ENCODE measurements around the gene ADGRG7.
"Not testable (repeated sequence)": the region's sequence is repeated elsewhere in the genome, so short reads cannot be mapped to it uniquely, and the experiment has no call there.

The ADGRG7 gene

GRCh38 chr3:100656945-100657344, 47.5 kb downstream of the ADGRG7 start:
- H3K27ac Mint-ChIP-seq: no peak overlapping the region
- ATAC-seq (no peak), DNase-seq (no peak)
- no peak overlapping the region for H3K4me3 Mint-ChIP-seq
- H3K9me3 Mint-ChIP-seq: no peaks in the 10 kb centered on the region
- H3K27me3 Mint-ChIP-seq: peaks cover 6% of the 10 kb centered on the region
- no peaks in the 10 kb centered on the region for H3K4me1 Mint-ChIP-seq

DNA sequence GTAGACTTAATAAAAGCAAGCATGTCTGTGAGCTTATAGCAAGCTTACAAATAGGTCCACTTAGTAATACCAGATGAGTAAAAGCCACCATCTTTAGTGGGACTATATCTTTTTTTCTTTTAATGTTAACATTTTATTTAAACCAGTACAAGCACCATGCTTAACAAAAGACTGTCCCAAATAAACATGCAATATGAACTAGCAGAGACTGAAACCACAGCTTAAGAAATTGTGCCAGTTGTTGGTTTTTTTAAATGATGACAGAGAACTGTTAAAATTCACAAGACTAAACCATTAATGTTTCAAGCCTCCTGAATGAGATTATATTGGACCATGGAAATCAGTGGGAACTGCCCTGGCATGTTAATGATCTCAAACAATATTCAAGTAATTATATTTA, 51.9 kb downstream of the ADGRG7 start:
- not testable (repeated sequence) for H3K4me3 Mint-ChIP-seq, ATAC-seq, DNase-seq, H3K9me3 Mint-ChIP-seq, H3K27me3 Mint-ChIP-seq, H3K27ac Mint-ChIP-seq
- peaks cover 24% of the 10 kb centered on the region for H3K4me1 Mint-ChIP-seq

DNA sequence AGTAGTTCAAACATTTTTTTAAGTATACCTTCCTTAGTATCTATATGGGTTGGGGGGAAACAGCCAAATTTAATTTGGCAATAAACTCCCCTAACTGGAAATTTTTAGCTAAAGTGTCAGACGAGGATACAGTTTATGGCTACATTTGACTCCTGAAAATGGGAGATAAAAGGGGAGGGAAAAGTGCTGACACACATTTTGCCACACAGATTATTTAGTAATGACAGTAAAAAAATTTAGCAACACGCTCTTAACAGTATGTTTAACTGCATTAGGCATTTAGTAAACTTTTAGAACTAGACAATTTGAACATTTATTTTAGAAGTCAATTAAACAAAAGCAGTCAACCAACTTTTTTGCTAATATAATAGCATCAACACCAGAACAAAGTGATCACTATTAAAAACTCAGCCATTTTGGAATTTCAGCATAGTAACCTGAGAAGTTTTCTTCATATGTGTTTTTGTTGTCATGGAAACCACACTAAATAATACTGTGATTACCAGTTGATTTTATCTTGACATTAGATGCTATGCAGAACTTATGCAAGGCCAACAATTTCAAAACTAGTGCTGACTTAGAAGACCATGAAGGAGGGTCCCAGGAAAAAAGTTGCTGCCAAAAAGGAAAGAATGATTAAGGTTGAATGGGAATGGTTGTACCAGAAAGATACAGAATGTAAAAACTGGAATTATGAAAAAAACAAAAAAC, 52.9 kb downstream of the ADGRG7 start:
- DNase-seq (no peak), ATAC-seq (no peak)
- peaks cover 25% of the 10 kb centered on the region for H3K4me1 Mint-ChIP-seq
- H3K4me3 Mint-ChIP-seq: no peak overlapping the region
- no peaks in the 10 kb centered on the region for H3K9me3 Mint-ChIP-seq
- H3K27ac Mint-ChIP-seq: no peak overlapping the region
- peaks cover 6% of the 10 kb centered on the region for H3K27me3 Mint-ChIP-seq

DNA sequence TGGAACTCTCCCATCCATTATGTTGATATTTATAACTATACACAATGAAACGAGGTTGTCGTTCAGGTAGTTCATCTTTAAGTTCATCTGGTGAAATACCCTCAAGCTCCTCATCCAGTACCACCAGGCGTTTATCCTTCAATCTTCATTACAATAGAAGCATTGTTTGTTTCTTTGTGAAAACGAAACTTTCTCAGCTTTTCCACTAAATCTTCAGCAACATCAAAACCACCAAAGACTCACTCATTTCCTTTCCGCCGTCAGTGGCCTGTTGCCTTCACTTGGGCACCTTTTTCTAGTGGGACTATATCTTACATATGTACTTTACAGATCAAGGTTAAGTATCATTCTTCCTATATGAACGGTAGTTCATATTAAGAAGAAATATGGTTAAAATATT, 55.8 kb downstream of the ADGRG7 start:
- H3K9me3 Mint-ChIP-seq: peaks cover 4 to 5% of the 10 kb centered on the region in 2 donors
- DNase-seq (peak; percentile 15 to 38), ATAC-seq (peak; percentile 92)
- peaks cover 6% of the 10 kb centered on the region for H3K27me3 Mint-ChIP-seq
- H3K27ac Mint-ChIP-seq: peak overlapping the region in 1 of 2 donors; percentile 50
- H3K4me3 Mint-ChIP-seq: peak overlapping the region; percentile 16 to 52
- H3K4me1 Mint-ChIP-seq: peaks cover 25% of the 10 kb centered on the region

- ATAC-seq, H3K27ac Mint-ChIP-seq, H3K27me3 Mint-ChIP-seq, H3K4me3 Mint-ChIP-seq, DNase-seq: not testable (repeated sequence)
- Mint-ChIP-seq H3K4me1 (peaks cover 25% of the 10 kb centered on the region), H3K9me3 (peaks cover 4 to 14% of the 10 kb centered on the region in 2 donors)
Measured at GRCh38 chr3:100666699-100667098, 57.3 kb downstream of the ADGRG7 start.

- Mint-ChIP-seq H3K4me1 (peaks cover 25% of the 10 kb centered on the region), H3K9me3 (peaks cover 4 to 17% of the 10 kb centered on the region in 2 donors)
- H3K4me3 Mint-ChIP-seq, ATAC-seq, H3K27ac Mint-ChIP-seq, DNase-seq, H3K27me3 Mint-ChIP-seq: not testable (repeated sequence)
Measured at GRCh38 chr3:100667316-100667715, 57.9 kb downstream of the ADGRG7 start.

- H3K4me3 Mint-ChIP-seq, H3K4me1 Mint-ChIP-seq, H3K27me3 Mint-ChIP-seq, DNase-seq, ATAC-seq, H3K27ac Mint-ChIP-seq: not testable (repeated sequence)
- H3K9me3 Mint-ChIP-seq: peaks cover 13 to 24% of the 10 kb centered on the region in 2 donors
Measured at GRCh38 chr3:100670995-100671394, 61.6 kb downstream of the ADGRG7 start.

DNA sequence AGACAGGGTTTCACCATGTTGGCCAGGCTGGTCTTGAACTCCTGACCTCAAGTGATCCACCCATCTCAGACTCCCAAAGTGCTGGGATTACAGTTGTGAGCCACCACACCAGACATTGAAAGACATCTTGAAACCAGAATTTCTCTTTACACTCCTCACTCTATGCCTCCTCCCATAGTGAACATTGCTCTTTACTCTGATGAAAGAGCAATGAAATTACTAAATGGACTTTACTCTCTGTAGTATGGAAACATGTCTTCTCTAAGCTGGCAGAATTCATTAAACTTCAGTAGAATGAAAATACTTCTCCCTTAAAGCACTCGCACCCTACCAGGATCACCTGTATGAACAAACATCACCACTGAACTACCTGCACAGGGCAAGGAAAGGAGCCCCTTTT, 72.1 kb downstream of the ADGRG7 start:
- DNase-seq (no peak), ATAC-seq (no peak)
- H3K9me3 Mint-ChIP-seq: no peaks in the 10 kb centered on the region
- no peak overlapping the region for H3K4me3 Mint-ChIP-seq
- no peaks in the 10 kb centered on the region for H3K4me1 Mint-ChIP-seq
- no peak overlapping the region for H3K27ac Mint-ChIP-seq
- H3K27me3 Mint-ChIP-seq: peaks cover 13% of the 10 kb centered on the region

- Mint-ChIP-seq H3K9me3 (no peaks in the 10 kb centered on the region), H3K4me3 (peak overlapping the region in 1 of 2 donors; percentile 26), H3K27me3 (peaks cover 7% of the 10 kb centered on the region), H3K4me1 (no peaks in the 10 kb centered on the region), H3K27ac (no peak overlapping the region)
- no peak for DNase-seq
- peak; percentile 60 for ATAC-seq
Measured at GRCh38 chr3:100682056-100682853, 72.9 kb downstream of the ADGRG7 start.

GRCh38 chr3:100682854-100683760, 73.7 kb downstream of the ADGRG7 start:
- no peak overlapping the region for H3K27ac Mint-ChIP-seq
- H3K4me3 Mint-ChIP-seq: peak overlapping the region in 1 of 2 donors; percentile 26
- no peaks in the 10 kb centered on the region for H3K4me1 Mint-ChIP-seq
- no peaks in the 10 kb centered on the region for H3K9me3 Mint-ChIP-seq
- ATAC-seq: peak; percentile 50
- no peak for DNase-seq
- peaks cover 8% of the 10 kb centered on the region for H3K27me3 Mint-ChIP-seq

DNA sequence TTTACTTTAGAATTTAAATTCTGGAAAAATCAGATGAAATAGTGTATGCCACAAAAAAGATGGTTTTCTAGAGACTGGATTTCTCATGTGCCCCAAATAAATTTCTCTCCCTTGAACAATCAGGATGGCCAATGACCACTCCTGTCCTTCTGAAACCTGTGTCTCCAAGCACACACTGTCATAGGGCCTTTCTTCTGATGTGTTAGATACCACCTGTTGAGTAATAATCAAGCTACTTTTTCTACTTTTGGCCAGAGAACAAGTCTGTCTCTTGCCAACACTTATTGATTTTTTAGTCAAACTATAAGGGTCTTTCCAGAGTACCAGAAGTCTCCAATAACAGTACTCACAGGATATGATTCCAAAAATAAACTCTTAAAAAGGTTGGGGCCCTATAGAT, 83.8 kb downstream of the ADGRG7 start:
- no peaks in the 10 kb centered on the region for H3K4me1 Mint-ChIP-seq
- H3K27ac Mint-ChIP-seq: no peak overlapping the region
- ATAC-seq: no peak
- peaks cover 47% of the 10 kb centered on the region for H3K27me3 Mint-ChIP-seq
- DNase-seq: no peak
- H3K4me3 Mint-ChIP-seq: no peak overlapping the region
- no peaks in the 10 kb centered on the region for H3K9me3 Mint-ChIP-seq

- DNase-seq: no peak
- Mint-ChIP-seq H3K4me3 (no peak overlapping the region), H3K27me3 (peaks cover 47% of the 10 kb centered on the region), H3K4me1 (no peaks in the 10 kb centered on the region), H3K9me3 (no peaks in the 10 kb centered on the region), H3K27ac (no peak overlapping the region)
- no peak for ATAC-seq
Measured at GRCh38 chr3:100695696-100696095, 86.3 kb downstream of the ADGRG7 start.

GRCh38 chr3:100696161-100696560, 86.8 kb downstream of the ADGRG7 start:
- H3K27me3 Mint-ChIP-seq: peaks cover 47% of the 10 kb centered on the region

DNA sequence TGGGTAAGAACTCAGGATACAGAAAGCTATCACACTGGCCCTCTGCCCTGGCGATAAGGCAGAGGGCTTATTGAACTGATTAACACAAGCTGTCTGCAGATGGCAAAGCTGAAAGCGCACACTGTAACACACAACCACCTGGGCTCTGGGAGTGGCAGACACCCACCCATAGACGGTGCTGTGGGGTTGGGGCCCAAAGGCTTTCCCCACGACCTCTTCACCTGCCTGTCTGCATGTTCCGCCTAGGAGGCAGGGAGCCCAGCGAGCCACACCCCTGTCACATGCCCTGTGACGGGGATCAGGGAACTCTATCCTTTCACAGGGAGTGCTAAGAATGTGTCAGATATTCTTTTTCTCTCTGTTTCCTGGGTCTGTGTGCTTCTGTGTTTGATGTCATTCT, 87.8 kb downstream of the ADGRG7 start:
- H3K9me3 Mint-ChIP-seq: no peaks in the 10 kb centered on the region
- H3K4me1 Mint-ChIP-seq: peaks cover under 1% of the 10 kb centered on the region
- peaks cover 43% of the 10 kb centered on the region for H3K27me3 Mint-ChIP-seq
- H3K27ac Mint-ChIP-seq: no peak overlapping the region
- DNase-seq (no peak), ATAC-seq (no peak)
- no peak overlapping the region for H3K4me3 Mint-ChIP-seq

More at GRCh38 chr3:100696161-100696560, 86.8 kb downstream of the ADGRG7 start:
- DNase-seq (no peak), ATAC-seq (no peak)
- H3K4me1 Mint-ChIP-seq: no peaks in the 10 kb centered on the region
- no peak overlapping the region for H3K27ac Mint-ChIP-seq
- H3K4me3 Mint-ChIP-seq: no peak overlapping the region
- no peaks in the 10 kb centered on the region for H3K9me3 Mint-ChIP-seq

DNA sequence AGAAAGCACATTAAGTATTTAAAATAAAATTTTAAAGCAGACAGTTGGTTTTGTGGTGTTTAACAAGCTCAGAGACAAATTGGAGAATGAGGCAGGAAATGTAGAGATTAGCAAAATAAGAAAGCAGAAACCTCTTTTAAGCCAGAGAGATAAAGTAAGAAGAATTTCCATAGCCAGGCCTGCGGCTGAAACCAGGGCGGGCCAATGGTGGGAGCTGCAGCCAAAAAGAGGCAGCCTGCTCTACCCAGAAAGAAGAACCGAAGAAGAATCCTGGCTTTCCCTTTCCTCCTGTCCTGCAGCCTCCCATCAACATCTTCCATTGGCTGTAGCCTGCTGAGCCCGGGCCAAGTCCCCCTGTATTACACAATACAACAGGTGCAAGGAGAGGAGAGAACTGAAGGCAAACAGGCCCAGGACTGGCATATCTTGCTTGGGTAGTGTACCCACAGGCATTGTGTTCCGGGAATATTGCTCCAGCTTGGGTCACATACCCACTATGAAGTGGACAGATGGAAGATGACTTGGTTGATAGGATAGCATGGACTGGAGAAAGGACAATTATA, 88.4 kb downstream of the ADGRG7 start:
- no peak overlapping the region for H3K4me3 Mint-ChIP-seq
- DNase-seq (no peak), ATAC-seq (no peak)
- peaks cover 43% of the 10 kb centered on the region for H3K27me3 Mint-ChIP-seq
- peaks cover 4% of the 10 kb centered on the region for H3K4me1 Mint-ChIP-seq
- H3K27ac Mint-ChIP-seq: no peak overlapping the region
- H3K9me3 Mint-ChIP-seq: no peaks in the 10 kb centered on the region

Data from stimulated activated naive CD8-positive, alpha-beta T cell treated with anti-CD3 and anti-CD28 coated beads, Interleukin-15, amount 100 ng/mL, for 72 hours (primary cell).